ENCODE data around the gene RPP25. TPM values are rescaled to one million over a fixed set of nuclear protein-coding genes. Genes with fewer than 3 reads are reported as not detected.

Gene RPP25
- total and polyA plus RNA-seq, 8 donors: 3.0 to 6.7 (median 4.7) TPM

DNA sequence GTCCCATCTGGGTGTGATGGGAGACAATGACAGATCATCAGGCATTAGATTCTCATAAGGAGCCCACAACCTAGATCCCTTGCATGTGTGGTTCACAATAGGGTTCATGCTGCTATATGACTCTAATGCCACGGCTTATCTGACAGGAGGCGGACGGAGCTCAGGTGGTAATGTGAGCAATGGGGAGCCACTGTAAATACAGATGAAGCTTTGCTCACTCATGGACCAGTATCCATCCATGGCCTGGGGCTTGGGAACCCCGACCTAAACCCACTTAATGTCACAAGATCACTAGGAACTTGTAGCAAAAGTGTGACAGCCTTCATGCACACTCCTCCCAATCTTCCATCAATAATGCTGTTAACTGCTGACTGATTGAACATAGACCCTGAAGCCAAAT is 47.9 kb downstream of the RPP25 start:
- 82 to 91% methylated on average over 4 of the region's 4 CpGs for WGBS, 2 donors
- FAIRE-seq: no peak
- TF ChIP-seq, protein P1, sequence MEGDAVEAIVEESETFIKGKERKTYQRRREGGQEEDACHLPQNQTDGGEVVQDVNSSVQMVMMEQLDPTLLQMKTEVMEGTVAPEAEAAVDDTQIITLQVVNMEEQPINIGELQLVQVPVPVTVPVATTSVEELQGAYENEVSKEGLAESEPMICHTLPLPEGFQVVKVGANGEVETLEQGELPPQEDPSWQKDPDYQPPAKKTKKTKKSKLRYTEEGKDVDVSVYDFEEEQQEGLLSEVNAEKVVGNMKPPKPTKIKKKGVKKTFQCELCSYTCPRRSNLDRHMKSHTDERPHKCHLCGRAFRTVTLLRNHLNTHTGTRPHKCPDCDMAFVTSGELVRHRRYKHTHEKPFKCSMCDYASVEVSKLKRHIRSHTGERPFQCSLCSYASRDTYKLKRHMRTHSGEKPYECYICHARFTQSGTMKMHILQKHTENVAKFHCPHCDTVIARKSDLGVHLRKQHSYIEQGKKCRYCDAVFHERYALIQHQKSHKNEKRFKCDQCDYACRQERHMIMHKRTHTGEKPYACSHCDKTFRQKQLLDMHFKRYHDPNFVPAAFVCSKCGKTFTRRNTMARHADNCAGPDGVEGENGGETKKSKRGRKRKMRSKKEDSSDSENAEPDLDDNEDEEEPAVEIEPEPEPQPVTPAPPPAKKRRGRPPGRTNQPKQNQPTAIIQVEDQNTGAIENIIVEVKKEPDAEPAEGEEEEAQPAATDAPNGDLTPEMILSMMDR (IDR thresholded peaks at IDR 0.05): no peak
- no peak for DNase-seq
- Histone ChIP-seq H3K9me3 (no peaks in the 10 kb centered on the region), H3K27ac (no peak overlapping the region), H3K4me1 (peaks cover 0 to 17% (median 8%) of the 10 kb centered on the region in 3 donors), H3K27me3 (no peaks in the 10 kb centered on the region), H3K4me3 (no peak overlapping the region), H3K36me3 (peaks cover 0 to 9% (median 0%) of the 10 kb centered on the region in 3 donors)
- intact Hi-C loops (cut with DNase I): no loop called here
- no peak for ATAC-seq

DNA sequence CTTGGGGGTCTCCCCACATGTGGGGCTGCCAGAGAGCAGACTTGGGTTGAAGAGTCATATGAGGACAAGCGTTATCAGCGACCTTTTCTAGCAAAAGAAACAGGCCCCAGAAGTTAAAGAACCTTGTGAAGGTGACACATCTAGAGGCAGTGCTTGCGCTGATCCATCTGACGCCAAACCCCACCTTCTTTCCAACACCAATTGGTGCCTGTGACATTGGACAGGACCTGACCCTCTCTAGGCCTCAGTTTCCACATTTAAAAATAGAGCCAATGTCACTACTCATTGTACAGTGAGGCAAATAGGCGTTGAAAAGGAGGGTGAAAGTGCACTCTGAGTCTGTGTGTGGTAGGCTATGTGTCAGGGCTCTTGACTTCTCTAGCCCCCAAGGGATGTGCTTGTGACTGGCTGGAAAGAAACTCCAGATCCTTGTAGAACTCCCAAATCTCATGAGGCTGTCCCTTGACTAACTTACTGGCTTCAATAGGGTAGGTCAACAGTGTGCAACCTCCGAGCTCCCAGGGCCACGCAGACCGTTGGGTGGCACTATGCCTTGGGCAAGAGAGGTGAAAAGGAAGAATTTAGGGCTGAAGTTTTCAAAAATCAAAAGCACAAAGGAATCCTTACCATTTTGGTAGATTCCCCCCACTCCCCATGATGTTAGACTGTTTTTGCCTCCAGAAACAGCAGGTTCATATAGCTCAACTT is 49.3 kb downstream of the RPP25 start:
- H3K4me1 ChIP-seq: peaks cover 0 to 17% (median 8%) of the 10 kb centered on the region in 3 donors
- peak overlapping the region; percentile 62 to 94 (median 71) for H3K4me3 ChIP-seq
- H3K27ac ChIP-seq: peak overlapping the region; percentile 58 to 89 (median 81)
- DNase-seq (peak in 1 of 6 donors; percentile 22), ATAC-seq (peak; percentile 31 to 44 (median 34)), FAIRE-seq (no peak)
- no peaks in the 10 kb centered on the region for H3K9me3 ChIP-seq
- no peaks in the 10 kb centered on the region for H3K27me3 ChIP-seq
- peaks cover 0 to 12% (median 0%) of the 10 kb centered on the region in 3 donors for H3K36me3 ChIP-seq
- TF ChIP-seq, protein P1 (IDR thresholded peaks at IDR 0.05): no peak
- intact Hi-C loops (cut with DNase I): no loop called here
- 35 to 42% methylated on average over 8 of the region's 8 CpGs for WGBS, 2 donors

DNA sequence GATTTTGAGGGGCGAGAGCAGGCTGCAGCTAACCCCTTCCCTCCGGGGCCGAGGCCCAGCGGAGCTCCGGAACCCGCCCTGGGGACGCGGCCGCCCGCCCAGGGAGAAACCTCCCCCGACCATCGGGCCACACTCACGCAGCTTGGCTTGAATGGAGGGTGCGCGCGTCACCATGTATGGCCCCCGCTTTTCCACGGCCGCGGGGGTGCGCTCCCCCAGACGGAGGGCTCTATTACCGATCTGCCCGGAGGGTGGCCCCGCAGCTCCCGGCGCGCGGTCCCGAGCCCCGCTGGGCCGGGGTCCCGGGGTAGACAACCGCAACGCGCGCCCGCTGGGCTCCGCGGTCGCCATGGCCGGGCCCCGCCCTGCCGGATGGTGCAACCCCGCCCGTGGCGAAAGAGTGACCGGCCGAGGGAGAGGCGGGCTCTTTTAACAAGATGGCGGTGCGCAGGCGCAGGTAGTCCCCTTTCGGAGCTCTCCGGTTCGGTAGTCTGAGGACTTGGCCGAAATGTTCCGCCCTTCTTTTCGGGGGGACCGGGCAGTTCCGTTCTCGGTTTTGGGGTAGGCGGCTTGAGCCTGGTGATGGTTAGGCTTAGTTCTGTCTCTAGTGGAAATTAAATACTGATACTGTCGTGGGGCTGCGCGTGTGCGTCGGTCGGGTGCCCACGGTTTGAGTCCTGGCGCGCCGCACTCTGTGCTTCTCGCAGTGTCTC is 50.0 kb downstream of the RPP25 start, which contains the start of gene FAM219B:
Gene FAM219B, minus strand, starts transcription at position 402 of the 713 bp plus-strand sequence. Its CDS starts 51 bp downstream, at position 351.
- intact Hi-C loops (cut with DNase I): no loop called here
- DNase-seq: peak; percentile 88 to 98 (median 93)
- FAIRE-seq: no peak
- Histone ChIP-seq H3K4me1 (peaks cover 0 to 21% (median 8%) of the 10 kb centered on the region in 3 donors), H3K27me3 (no peaks in the 10 kb centered on the region), H3K36me3 (peaks cover 0 to 15% (median 0%) of the 10 kb centered on the region in 3 donors), H3K9me3 (no peaks in the 10 kb centered on the region), H3K27ac (peak within 1 kb of the TSS; percentile 58 to 89 (median 81)), H3K4me3 (peak within 1 kb of the TSS; percentile 62 to 94 (median 71))
- TF ChIP-seq, protein P1 (IDR thresholded peaks at IDR 0.05): no peak
- ATAC-seq: peak; percentile 96 to 99 (median 98)
- WGBS, 2 donors: 0% methylated on average over 67 to 74 of the region's 74 CpGs

DNA sequence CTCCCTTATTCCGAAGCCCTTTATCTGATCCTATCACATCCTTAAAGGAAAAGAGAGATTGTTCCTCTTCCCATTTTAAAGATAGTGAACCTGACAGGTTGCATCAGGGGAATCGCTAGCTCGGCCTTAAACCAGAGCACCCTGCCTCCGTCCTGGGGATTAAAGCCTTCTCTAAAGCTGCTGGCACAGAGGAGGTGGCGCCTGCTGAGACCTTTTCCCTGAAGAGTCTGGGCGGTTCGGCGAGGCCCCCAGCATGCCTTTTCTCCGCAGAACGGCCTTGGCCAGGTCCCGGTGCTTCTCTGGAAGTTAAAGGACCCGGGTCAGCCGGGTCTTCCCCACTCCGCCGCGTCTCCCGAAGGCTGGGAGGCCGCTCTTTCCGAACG is 50.5 kb downstream of the RPP25 start:
- Histone ChIP-seq H3K9me3 (no peaks in the 10 kb centered on the region), H3K4me3 (peak overlapping the region; percentile 62 to 94 (median 71)), H3K27ac (peak overlapping the region; percentile 58 to 89 (median 81)), H3K36me3 (peaks cover 0 to 15% (median 0%) of the 10 kb centered on the region in 3 donors), H3K4me1 (peaks cover 0 to 25% (median 8%) of the 10 kb centered on the region in 3 donors), H3K27me3 (no peaks in the 10 kb centered on the region)
- TF ChIP-seq, protein P1 (IDR thresholded peaks at IDR 0.05): no peak
- intact Hi-C loops (cut with DNase I): no loop called here
- WGBS, 2 donors: 0 to 1% methylated on average over 20 of the region's 20 CpGs
- DNase-seq (peak in 3 of 6 donors; percentile 21 to 64 (median 29)), ATAC-seq (peak; percentile 30 to 50 (median 46)), FAIRE-seq (no peak)

Other genes with a start within 250 kb of the RPP25 start
- under 1 TPM in 3 of 6 donors, not detected in 3; 0.12 to 0.28 (median 0.14) TPM for gene CYP1A1, start 231.2 kb downstream of the RPP25 start, total RNA-seq
- 1 to 10 TPM in 1 of 2 donors, under 1 TPM in 1; 0.19 to 1.1 TPM for gene CYP1A1, start 231.2 kb downstream of the RPP25 start, polyA plus RNA-seq
- gene CYP1A2, start 207.9 kb downstream of the RPP25 start, total RNA-seq: under 1 TPM in 1 of 6 donors, not detected in 5; 0.06 TPM
- gene CYP1A2, start 207.9 kb downstream of the RPP25 start, polyA plus RNA-seq: not detected
- gene CSK, start 174.7 kb downstream of the RPP25 start, total RNA-seq: 10 to 100 TPM in 5 of 6 donors, 1 to 10 TPM in 1; 8.5 to 35.1 (median 14.1) TPM
- gene CSK, start 174.7 kb downstream of the RPP25 start, polyA plus RNA-seq: 10 to 100 TPM; 18.1 to 22.3 TPM
- under 1 TPM in 1 of 6 donors, not detected in 5; 0.14 TPM for gene LMAN1L, start 143.9 kb downstream of the RPP25 start, total RNA-seq
- gene LMAN1L, start 143.9 kb downstream of the RPP25 start, polyA plus RNA-seq: not detected
- not detected for gene CPLX3, start 130.1 kb downstream of the RPP25 start, total RNA-seq
- under 1 TPM in 1 of 2 donors, not detected in 1; 0.09 TPM for gene CPLX3, start 130.1 kb downstream of the RPP25 start, polyA plus RNA-seq
- gene ULK3, start 113.6 kb downstream of the RPP25 start, total RNA-seq: 10 to 100 TPM; 15.0 to 30.8 (median 19.6) TPM
- 10 to 100 TPM; 60.4 to 83.5 TPM for gene ULK3, start 113.6 kb downstream of the RPP25 start, polyA plus RNA-seq
- 10 to 100 TPM; 33.3 to 49.0 (median 34.3) TPM for gene SCAMP2, start 83.4 kb downstream of the RPP25 start, total RNA-seq
- 10 to 100 TPM; 21.4 to 31.7 TPM for gene SCAMP2, start 83.4 kb downstream of the RPP25 start, polyA plus RNA-seq
- 10 to 100 TPM; 14.5 to 23.2 (median 22.3) TPM for gene MPI, start 66.7 kb downstream of the RPP25 start, total RNA-seq
- 10 to 100 TPM; 15.9 to 19.1 TPM for gene MPI, start 66.7 kb downstream of the RPP25 start, polyA plus RNA-seq
- gene FAM219B, start 49.9 kb downstream of the RPP25 start, total RNA-seq: 10 to 100 TPM; 18.2 to 33.8 (median 21.2) TPM
- 10 to 100 TPM; 19.3 to 27.6 TPM for gene FAM219B, start 49.9 kb downstream of the RPP25 start, polyA plus RNA-seq
- gene COX5A, start 18.7 kb downstream of the RPP25 start, total RNA-seq: 100 to 1,000 TPM in 2 of 6 donors, 10 to 100 TPM in 4; 76.4 to 127 (median 80.5) TPM
- gene COX5A, start 18.7 kb downstream of the RPP25 start, polyA plus RNA-seq: 100 to 1,000 TPM; 103 to 107 TPM
- 10 to 100 TPM; 27.7 to 59.2 (median 38.8) TPM for gene SCAMP5, start 38.8 kb upstream of the RPP25 start, total RNA-seq
- 10 to 100 TPM; 24.5 to 54.0 TPM for gene SCAMP5, start 38.8 kb upstream of the RPP25 start, polyA plus RNA-seq
- 10 to 100 TPM in 2 of 6 donors, 1 to 10 TPM in 4; 7.9 to 12.3 (median 9.2) TPM for gene PPCDC, start 66.8 kb upstream of the RPP25 start, total RNA-seq
- 10 to 100 TPM; 21.1 to 21.3 TPM for gene PPCDC, start 66.8 kb upstream of the RPP25 start, polyA plus RNA-seq
- gene C15orf39, start 245.1 kb upstream of the RPP25 start, total RNA-seq: 10 to 100 TPM in 4 of 6 donors, 1 to 10 TPM in 2; 8.2 to 27.4 (median 16.3) TPM
- gene C15orf39, start 245.1 kb upstream of the RPP25 start, polyA plus RNA-seq: 10 to 100 TPM in 1 of 2 donors, 1 to 10 TPM in 1; 7.9 to 11.1 TPM

Measured in pancreas (tissue), 10 donors.